ENCODE results near the gene MAML2.

- no peak for TF ChIP-seq CTCF (IDR thresholded peaks at IDR 0.05)
- no peak for TF ChIP-seq POLR2A (IDR thresholded peaks at IDR 0.05)
Measured at GRCh38 chr11:96330511-96330859, 12.5 kb downstream of the MAML2 start.
